ENCODE measurements around the gene MYG1.

Gene MYG1, protein sequence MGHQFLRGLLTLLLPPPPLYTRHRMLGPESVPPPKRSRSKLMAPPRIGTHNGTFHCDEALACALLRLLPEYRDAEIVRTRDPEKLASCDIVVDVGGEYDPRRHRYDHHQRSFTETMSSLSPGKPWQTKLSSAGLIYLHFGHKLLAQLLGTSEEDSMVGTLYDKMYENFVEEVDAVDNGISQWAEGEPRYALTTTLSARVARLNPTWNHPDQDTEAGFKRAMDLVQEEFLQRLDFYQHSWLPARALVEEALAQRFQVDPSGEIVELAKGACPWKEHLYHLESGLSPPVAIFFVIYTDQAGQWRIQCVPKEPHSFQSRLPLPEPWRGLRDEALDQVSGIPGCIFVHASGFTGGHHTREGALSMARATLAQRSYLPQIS

DNA sequence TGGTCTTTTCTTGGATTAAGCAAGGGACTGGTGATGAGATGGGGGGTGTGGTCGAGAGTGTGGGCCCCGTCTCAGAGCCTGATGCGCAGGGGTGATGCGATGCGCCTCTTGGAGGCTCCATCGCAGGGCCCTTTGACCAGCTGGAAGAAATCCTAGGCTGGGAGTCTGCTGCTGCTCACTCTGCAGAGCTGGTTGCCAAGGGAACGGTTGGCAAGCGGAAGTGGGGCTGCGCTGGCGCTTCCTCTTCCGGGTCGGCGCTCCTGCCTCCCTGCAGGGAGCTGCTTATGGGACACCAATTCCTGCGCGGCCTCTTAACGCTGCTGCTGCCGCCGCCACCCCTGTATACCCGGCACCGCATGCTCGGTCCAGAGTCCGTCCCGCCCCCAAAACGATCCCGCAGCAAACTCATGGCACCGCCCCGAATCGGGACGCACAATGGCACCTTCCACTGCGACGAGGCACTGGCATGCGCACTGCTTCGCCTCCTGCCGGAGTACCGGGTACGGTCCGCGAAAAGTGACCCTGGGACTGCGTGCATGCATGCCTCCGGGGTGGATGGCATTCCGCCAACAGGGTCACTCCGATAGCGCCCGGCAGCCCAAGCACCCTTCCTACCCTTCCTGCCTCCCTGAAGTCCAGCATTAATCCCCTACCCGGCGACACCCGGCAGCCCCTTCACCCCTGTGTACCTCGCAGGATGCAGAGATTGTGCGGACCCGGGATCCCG, at the start of gene MYG1:
TSS of gene MYG1 (plus strand) at position 242 of the 727 bp plus-strand sequence. CDS start at position 285, 43 bp downstream.
- DNase-seq (ENCODE audit: low read depth), result peak; percentile 84
- TF ChIP-seq, protein P1, sequence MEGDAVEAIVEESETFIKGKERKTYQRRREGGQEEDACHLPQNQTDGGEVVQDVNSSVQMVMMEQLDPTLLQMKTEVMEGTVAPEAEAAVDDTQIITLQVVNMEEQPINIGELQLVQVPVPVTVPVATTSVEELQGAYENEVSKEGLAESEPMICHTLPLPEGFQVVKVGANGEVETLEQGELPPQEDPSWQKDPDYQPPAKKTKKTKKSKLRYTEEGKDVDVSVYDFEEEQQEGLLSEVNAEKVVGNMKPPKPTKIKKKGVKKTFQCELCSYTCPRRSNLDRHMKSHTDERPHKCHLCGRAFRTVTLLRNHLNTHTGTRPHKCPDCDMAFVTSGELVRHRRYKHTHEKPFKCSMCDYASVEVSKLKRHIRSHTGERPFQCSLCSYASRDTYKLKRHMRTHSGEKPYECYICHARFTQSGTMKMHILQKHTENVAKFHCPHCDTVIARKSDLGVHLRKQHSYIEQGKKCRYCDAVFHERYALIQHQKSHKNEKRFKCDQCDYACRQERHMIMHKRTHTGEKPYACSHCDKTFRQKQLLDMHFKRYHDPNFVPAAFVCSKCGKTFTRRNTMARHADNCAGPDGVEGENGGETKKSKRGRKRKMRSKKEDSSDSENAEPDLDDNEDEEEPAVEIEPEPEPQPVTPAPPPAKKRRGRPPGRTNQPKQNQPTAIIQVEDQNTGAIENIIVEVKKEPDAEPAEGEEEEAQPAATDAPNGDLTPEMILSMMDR (IDR thresholded peaks at IDR 0.05; ENCODE audit: insufficient read depth, low read depth, low read length, missing control alignments), result peak; percentile 43
- H3K4me3 ChIP-seq (ENCODE audit: low read length), result peak within 1 kb of the TSS; percentile 95

DNA sequence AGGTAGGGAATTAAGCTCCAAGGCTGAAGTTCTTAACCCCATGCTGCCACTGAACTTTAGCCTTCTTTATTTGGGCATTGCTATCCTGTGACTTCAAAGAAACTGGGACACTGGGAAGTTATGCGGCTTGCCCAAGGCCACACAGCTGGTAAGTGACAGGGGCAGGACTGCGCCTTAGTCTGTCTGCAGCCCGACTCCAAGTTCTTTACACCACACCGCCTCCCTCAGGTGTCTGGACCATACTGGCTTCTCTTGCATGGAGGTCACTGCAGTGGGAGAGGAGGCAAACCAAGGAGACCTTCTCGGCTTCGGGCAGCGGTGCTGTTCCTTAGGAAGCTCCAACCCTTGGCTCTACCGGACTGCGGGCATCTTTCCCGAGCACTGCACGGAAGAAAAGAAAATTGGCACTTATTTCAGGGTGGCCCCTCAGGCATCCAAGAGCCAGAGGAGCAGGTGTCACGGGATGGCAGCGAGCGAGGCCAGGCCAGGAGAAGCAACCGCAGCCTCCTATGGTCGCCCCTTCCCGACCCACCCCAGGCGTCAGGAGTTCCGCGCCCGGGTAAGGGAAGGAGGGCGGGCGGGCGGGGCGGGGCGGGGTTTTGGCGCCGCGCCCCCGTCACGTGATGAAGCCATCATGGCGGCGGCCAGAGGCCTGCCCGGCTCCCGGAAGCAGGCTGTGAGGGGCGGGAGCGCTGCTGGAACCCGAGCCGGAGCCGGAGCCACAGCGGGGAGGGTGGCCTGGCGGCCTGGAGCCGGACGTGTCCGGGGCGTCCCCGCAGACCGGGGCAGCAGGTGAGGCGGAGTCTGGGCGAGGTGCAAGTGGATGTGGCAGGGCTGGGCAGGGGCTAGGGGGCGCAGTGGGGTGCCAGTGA, 47.8 kb upstream of the MYG1 start:
- TF ChIP-seq, protein P1 (IDR thresholded peaks at IDR 0.05; ENCODE audit: insufficient read depth, low read depth, low read length, missing control alignments), result peak; percentile 59
- H3K4me3 ChIP-seq (ENCODE audit: low read length), result peak overlapping the region; percentile 60
- peak; percentile 76 for DNase-seq (ENCODE audit: low read depth)

DNA sequence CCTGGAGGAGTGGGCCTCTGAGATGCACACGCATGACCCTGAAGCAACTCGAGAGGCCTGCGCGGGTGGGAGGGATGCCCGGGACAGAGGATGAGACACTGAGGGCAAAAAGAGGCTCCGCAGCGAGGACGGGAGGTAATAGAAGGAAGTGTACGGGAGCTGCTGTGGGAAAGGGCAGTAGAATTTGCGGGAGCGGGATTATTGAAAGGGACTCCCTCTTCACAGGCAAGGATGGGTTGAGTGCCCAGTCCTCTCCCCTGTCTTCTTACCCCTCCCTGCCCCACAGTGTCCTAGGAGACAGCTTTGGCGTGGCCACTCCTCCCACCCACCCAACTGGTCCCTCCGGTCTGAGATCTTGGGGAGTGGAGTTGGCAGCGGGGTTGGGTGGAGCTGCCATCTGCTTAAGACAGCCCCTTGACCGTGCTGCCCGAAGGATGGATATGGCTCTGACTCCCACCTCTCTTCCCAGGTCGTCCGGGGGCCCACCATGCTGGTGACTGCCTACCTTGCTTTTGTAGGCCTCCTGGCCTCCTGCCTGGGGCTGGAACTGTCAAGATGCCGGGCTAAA, 47.1 kb upstream of the MYG1 start:
- peak; percentile 85 for DNase-seq (ENCODE audit: low read depth)
- peak overlapping the region; percentile 60 for H3K4me3 ChIP-seq (ENCODE audit: low read length)
- TF ChIP-seq, protein P1 (IDR thresholded peaks at IDR 0.05; ENCODE audit: insufficient read depth, low read depth, low read length, missing control alignments), result no peak

DNA sequence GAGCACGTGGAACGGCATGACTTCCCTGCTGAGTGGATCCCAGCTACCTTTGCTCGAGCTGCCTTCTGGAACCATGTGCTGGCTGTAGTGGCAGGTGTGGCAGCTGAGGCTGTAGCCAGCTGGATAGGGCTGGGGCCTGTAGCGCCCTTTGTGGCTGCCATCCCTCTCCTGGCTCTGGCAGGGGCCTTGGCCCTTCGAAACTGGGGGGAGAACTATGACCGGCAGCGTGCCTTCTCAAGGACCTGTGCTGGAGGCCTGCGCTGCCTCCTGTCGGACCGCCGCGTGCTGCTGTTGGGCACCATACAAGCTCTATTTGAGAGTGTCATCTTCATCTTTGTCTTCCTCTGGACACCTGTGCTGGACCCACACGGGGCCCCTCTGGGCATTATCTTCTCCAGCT, 46.2 kb upstream of the MYG1 start:
- no peak overlapping the region for H3K4me3 ChIP-seq (ENCODE audit: low read length)
- no peak for DNase-seq (ENCODE audit: low read depth)
- TF ChIP-seq, protein P1 (IDR thresholded peaks at IDR 0.05; ENCODE audit: insufficient read depth, low read depth, low read length, missing control alignments), result no peak

DNA sequence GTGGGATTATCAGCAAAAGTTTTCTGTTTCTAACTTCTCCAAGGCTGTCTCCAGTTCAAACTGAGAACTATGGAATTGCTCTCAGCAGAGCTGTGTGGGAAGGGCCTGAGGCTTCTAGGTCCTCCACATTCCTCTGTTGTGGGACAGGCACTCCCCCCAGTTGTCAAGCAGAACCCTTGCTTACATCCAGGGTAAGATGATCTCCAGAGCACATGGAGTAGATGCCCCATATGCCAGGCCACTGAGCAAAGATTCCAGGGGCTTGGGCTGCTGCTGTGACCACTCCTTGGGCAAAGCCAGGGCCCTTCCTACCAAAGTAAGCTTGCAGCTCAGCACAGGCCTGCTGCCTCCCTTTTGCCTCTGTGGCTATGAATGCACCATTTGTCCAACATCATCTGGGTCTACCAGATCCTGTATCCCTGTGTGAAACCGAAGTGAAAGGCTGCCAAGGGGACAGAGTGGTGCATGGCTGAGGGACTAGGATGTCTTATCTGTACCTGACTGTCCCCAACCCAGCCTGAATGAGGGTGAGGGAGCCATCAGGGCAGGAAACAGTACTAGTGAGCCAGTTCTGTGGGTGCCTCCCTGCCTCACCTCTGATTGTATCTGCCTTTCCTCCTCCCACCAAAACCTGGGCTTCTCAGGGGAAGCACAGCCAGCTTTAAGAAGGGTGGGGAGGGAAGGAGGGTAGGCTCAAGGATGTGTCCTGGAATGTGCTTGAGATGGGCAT, 44.5 kb upstream of the MYG1 start:
- no peak for DNase-seq (ENCODE audit: low read depth)

More for the DNA sequence above, 44.5 kb upstream of the MYG1 start:
- no peak overlapping the region for H3K4me3 ChIP-seq (ENCODE audit: low read length)
- TF ChIP-seq, protein P1 (IDR thresholded peaks at IDR 0.05; ENCODE audit: insufficient read depth, low read depth, low read length, missing control alignments), result no peak
